ENCODE data around the gene ZNF782. TPM values are rescaled to one million over a fixed set of nuclear protein-coding genes. Genes with fewer than 3 reads are reported as not detected.
A peak's percentile ranks its signal among the peaks of the same experiment; 100 is the strongest.

The ZNF782 gene
- total RNA-seq, 4 donors from 2014 or later = 5.8 to 17.0 (median 7.5) TPM

GRCh38 chr9:96854651-96855273 lies 448 bp upstream of the ZNF782 start:
- WGBS = 16% methylated on average over 16 of the region's 16 CpGs
- intact Hi-C loops (cut with DNase I) = loop anchor here (10.0 kb wide), 1 partner anchor 180 kb away; the partner anchor contains the start of gene CTSV
- H3K27ac ChIP-seq (replicated peaks in 1 of 4) = peak overlapping the region; percentile 78 to 91 (median 87)

GRCh38 chr9:96852676-96853075 lies 1.6 kb downstream of the ZNF782 start:
- H3K4me3 ChIP-seq = peak overlapping the region in 2 of 4 donors; percentile 76 to 85

More at GRCh38 chr9:96854651-96855273, 448 bp upstream of the ZNF782 start:
- TF ChIP-seq POLR2AphosphoS5 (IDR thresholded peaks at IDR 0.05) (no peak), POLR2A (IDR thresholded peaks at IDR 0.05; ENCODE audit: low read depth) (no peak), EP300 (IDR thresholded peaks at IDR 0.05) (no peak)
- DNase-seq (ENCODE audit: extremely low spot score) = no peak
- Histone ChIP-seq H3K4me1 (peaks cover 10 to 35% (median 33%) of the 10 kb centered on the region in 4 donors), H3K9me3 (no peaks in the 10 kb centered on the region), H3K4me3 (peak overlapping the region; percentile 76 to 85 (median 82)), H3K36me3 (peaks cover 0 to under 1% (median 0%) of the 10 kb centered on the region in 4 donors), H3K27me3 (no peaks in the 10 kb centered on the region)

GRCh38 chr9:96844040-96844439 lies 10.3 kb downstream of the ZNF782 start:
- Histone ChIP-seq H3K9me3 (peaks cover 0 to 4% (median 0%) of the 10 kb centered on the region in 4 donors), H3K4me3 (no peak overlapping the region), H3K36me3 (peaks cover 0 to 24% (median 6%) of the 10 kb centered on the region in 4 donors), H3K27ac (replicated peaks in 1 of 4) (no peak overlapping the region), H3K27me3 (no peaks in the 10 kb centered on the region), H3K4me1 (no peaks in the 10 kb centered on the region)
- intact Hi-C loops (cut with DNase I) = no loop called here
- no peak for TF ChIP-seq POLR2A (IDR thresholded peaks at IDR 0.05; ENCODE audit: low read depth)
- no peak for TF ChIP-seq POLR2AphosphoS5 (IDR thresholded peaks at IDR 0.05)
- no peak for TF ChIP-seq CTCF (IDR thresholded peaks at IDR 0.05)
- no peak for TF ChIP-seq EP300 (IDR thresholded peaks at IDR 0.05)
- 90% methylated on average over 2 of the region's 2 CpGs for WGBS
- no peak for DNase-seq (ENCODE audit: extremely low spot score)

More at GRCh38 chr9:96852676-96853075, 1.6 kb downstream of the ZNF782 start:
- TF ChIP-seq POLR2A (IDR thresholded peaks at IDR 0.05; ENCODE audit: low read depth) (no peak), EP300 (IDR thresholded peaks at IDR 0.05) (no peak), CTCF (IDR thresholded peaks at IDR 0.05) (no peak), POLR2AphosphoS5 (IDR thresholded peaks at IDR 0.05) (no peak)
- no peaks in the 10 kb centered on the region for H3K36me3 ChIP-seq
- intact Hi-C loops (cut with DNase I) = loop anchor here (10.0 kb wide), 1 partner anchor 182 kb away; the partner anchor contains the start of gene CTSV
- H3K9me3 ChIP-seq = no peaks in the 10 kb centered on the region
- DNase-seq (ENCODE audit: extremely low spot score) = no peak
- H3K4me1 ChIP-seq = peaks cover 10 to 35% (median 33%) of the 10 kb centered on the region in 4 donors
- no peaks in the 10 kb centered on the region for H3K27me3 ChIP-seq
- 74% methylated on average over 4 of the region's 4 CpGs for WGBS
- no peak overlapping the region for H3K27ac ChIP-seq (replicated peaks in 1 of 4)

- peaks cover 4 to 98% (median 94%) of the 10 kb centered on the region in 4 donors for H3K9me3 ChIP-seq
- DNase-seq (ENCODE audit: extremely low spot score) = no peak
- H3K27me3 ChIP-seq = no peaks in the 10 kb centered on the region
- no peak for TF ChIP-seq POLR2A (IDR thresholded peaks at IDR 0.05; ENCODE audit: low read depth)
- TF ChIP-seq CTCF (IDR thresholded peaks at IDR 0.05) = no peak
- TF ChIP-seq POLR2AphosphoS5 (IDR thresholded peaks at IDR 0.05) = no peak
- no peak for TF ChIP-seq EP300 (IDR thresholded peaks at IDR 0.05)
- intact Hi-C loops (cut with DNase I) = no loop called here
- H3K27ac ChIP-seq (replicated peaks in 1 of 4) = no peak overlapping the region
- H3K4me3 ChIP-seq = no peak overlapping the region
- WGBS = 97% methylated on average over 6 of the region's 6 CpGs
- no peaks in the 10 kb centered on the region for H3K4me1 ChIP-seq
- H3K36me3 ChIP-seq = peaks cover 42 to 80% (median 62%) of the 10 kb centered on the region in 4 donors
Measured at GRCh38 chr9:96818533-96818932, 35.8 kb downstream of the ZNF782 start.

- WGBS = 100% methylated on average over 2 of the region's 2 CpGs
- no peak for DNase-seq (ENCODE audit: extremely low spot score)
- no peak overlapping the region for H3K4me3 ChIP-seq
- H3K36me3 ChIP-seq = peaks cover 36 to 74% (median 56%) of the 10 kb centered on the region in 4 donors
- no peak for TF ChIP-seq POLR2A (IDR thresholded peaks at IDR 0.05; ENCODE audit: low read depth)
- no peak for TF ChIP-seq CTCF (IDR thresholded peaks at IDR 0.05)
- TF ChIP-seq EP300 (IDR thresholded peaks at IDR 0.05) = no peak
- no peak for TF ChIP-seq POLR2AphosphoS5 (IDR thresholded peaks at IDR 0.05)
- no peaks in the 10 kb centered on the region for H3K27me3 ChIP-seq
- no peaks in the 10 kb centered on the region for H3K4me1 ChIP-seq
- intact Hi-C loops (cut with DNase I) = no loop called here
- H3K9me3 ChIP-seq = peaks cover 4 to 99% (median 92%) of the 10 kb centered on the region in 4 donors
- no peak overlapping the region for H3K27ac ChIP-seq (replicated peaks in 1 of 4)
Measured at GRCh38 chr9:96817973-96818372, 36.3 kb downstream of the ZNF782 start.
